GM12875 (cell line): ENCODE results near the gene RFX2.

ENCODE experiments used
- H3K4me3 ChIP-seq: one replicate; pipeline ENCODE4 v1.5.1; 2011; ENCODE audit warnings: low read depth, low read length, control low read depth
- TF ChIP-seq, protein P1 (sequence below): IDR thresholded peaks from 2 replicates; pipeline ENCODE4 v1.5.1; 2011; ENCODE audit warnings: low read depth, mild to moderate bottlenecking, control low read depth, inconsistent platforms, low read length, moderate library complexity, borderline replicate concordance; ENCODE audit not compliant: insufficient read depth

The RFX2 gene

DNA sequence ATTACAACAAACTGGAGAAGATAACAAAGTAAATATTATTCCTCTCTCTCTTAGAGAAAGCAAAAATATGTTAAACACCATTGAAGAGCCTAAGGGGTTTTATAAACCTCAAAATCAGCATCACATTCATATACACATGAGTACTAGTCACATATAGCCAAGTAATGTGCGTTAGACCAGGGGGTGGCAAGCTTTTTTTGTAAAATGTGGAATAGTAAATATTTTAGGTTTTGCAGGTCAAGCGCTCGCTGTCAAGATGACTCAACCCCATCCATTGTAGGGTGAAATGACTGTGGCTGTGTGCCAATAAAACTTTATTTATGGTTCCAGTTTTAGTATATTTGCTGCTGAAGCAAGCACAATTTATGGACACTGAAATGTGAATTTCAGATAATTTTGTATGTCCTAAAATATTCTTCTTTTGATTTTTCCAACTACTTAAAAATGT, 21.7 kb downstream of the RFX2 start:
- TF ChIP-seq, protein P1, sequence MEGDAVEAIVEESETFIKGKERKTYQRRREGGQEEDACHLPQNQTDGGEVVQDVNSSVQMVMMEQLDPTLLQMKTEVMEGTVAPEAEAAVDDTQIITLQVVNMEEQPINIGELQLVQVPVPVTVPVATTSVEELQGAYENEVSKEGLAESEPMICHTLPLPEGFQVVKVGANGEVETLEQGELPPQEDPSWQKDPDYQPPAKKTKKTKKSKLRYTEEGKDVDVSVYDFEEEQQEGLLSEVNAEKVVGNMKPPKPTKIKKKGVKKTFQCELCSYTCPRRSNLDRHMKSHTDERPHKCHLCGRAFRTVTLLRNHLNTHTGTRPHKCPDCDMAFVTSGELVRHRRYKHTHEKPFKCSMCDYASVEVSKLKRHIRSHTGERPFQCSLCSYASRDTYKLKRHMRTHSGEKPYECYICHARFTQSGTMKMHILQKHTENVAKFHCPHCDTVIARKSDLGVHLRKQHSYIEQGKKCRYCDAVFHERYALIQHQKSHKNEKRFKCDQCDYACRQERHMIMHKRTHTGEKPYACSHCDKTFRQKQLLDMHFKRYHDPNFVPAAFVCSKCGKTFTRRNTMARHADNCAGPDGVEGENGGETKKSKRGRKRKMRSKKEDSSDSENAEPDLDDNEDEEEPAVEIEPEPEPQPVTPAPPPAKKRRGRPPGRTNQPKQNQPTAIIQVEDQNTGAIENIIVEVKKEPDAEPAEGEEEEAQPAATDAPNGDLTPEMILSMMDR: no peak
- H3K4me3 ChIP-seq: no peak overlapping the region

DNA sequence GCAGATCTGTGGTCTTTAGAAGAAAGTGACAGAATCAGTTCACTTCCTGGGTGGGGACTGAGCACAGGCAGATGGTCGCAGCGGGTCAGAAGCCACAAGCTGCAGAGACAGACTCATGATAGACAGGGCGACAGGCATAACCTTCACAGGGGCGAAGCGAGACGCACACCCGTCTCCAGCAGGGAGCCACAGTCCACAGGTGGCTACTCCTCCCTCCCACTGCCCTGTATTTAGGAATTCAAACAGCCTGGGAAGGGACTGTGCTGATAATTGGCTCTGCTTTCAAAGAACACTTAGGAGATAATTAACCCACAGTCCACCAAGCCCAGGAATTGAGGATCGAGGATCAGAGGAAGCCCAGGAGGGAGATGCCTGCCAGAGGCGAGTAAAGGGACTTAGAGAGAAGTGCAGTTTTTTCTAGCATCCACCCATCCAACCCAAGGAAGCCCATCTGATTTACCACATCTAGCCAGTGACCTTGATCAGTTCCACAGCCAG, 23.2 kb downstream of the RFX2 start:
- TF ChIP-seq, protein P1: no peak
- no peak overlapping the region for H3K4me3 ChIP-seq

DNA sequence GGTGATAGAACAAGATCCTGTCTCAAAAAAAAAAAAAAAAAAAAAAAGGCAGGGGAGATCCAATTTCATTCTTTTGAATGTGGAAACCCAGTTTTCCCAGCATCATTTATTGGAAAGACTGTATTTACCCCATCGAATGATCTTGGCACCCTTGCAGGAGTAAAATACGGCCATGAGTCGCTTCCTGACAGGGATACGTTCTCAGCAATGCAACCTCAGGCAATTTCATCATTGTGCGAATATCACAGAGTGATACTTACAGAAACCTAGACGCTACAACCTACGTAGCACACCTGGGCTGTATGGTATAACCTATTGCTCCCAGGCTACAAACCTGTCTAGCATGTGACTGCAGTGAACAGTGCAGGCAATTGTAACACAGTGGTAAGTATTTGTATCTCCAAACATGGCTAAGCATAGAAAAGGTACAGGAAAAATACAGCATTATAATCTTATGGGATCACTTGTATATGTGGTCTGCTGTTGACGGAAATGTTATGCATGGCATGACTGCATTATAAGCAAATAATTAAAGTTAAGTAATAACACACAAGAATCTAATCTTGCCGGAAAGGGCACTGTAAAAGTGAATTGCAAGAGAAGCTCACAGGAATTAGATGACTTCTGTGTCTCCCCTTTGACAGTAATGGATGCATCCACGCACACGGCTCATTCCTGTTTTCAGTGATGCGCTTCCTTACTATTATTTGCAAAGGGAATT, 24.1 kb downstream of the RFX2 start:
- TF ChIP-seq, protein P1: no peak
- no peak overlapping the region for H3K4me3 ChIP-seq

DNA sequence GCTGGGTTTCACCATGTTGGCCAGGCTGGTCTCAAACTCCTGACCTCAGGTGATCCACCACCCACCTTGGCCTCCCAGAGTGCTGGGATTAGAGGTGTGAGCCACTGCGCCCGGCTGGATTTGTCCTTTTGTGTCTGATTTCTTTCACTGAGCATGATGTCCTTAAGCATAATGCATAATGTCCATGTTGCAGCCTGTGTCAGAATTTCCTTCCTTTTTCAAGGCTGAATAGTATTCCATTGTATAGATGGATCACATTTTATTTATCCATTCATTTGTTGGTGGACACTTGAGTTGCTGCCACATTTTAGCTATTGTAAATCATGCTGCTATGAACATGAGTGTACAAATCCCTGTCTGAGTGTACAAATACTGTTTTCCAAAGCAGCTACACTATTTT, 25.5 kb downstream of the RFX2 start:
- TF ChIP-seq, protein P1: no peak
- H3K4me3 ChIP-seq: no peak overlapping the region

DNA sequence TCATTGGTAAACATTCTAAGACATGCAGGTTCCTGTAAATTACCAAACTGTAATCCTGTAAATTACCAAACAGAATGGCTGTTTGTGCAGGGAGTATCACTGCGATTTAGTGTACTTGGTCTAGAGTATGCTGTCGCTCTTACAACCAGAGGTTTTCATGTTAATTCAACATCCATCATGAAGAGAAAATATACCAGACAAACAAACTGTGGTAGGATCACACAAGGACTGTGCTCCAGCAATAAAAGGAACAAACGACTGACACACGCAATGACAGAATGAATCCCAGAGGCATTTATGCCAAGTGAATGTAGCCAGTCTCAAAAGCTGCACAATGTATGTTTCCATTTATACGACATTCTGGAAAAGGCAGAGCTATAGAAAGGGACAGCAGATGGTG, 31.2 kb downstream of the RFX2 start:
- TF ChIP-seq, protein P1: no peak

DNA sequence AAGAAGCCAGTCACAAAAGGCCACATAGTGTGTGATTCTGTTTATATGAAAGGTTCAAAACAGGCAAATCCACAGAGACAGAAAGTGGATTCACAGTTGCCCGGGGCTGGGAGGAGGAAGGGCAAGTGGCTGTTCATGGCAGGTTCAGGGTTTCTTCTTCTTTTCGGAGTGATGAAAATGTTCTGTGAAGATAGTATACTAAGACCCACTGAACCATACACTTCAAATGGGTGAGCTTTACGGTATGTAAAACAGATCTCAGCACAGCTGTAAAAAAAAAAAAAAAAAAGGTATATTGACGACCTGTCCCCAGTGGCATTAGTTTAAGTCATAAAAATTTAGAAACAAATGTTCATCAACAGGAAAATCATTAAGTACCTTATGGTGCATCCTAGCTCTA, 32.2 kb downstream of the RFX2 start:
- TF ChIP-seq, protein P1: no peak
- H3K4me3 ChIP-seq: no peak overlapping the region

More for the DNA sequence above, 31.2 kb downstream of the RFX2 start:
- no peak overlapping the region for H3K4me3 ChIP-seq
